SKM-1 (cell line): ENCODE data around the gene CBFB.

Experiments
- DNase-seq: peaks from one replicate; lab custom pipeline; 2025; ENCODE audit not compliant: unreplicated experiment; lab: John Stamatoyannopoulos, UW

CBFB gene

GRCh38 chr16:67016681-67017420 is 12.1 kb upstream of the CBFB start:
- no peak for DNase-seq

- DNase-seq = no peak
Observed at GRCh38 chr16:67017421-67017750, 11.6 kb upstream of the CBFB start.

GRCh38 chr16:67017810-67018488 is 11.0 kb upstream of the CBFB start:
- peak; percentile 87 for DNase-seq

- no peak for DNase-seq
Observed at GRCh38 chr16:67019171-67019570, 9.8 kb upstream of the CBFB start.

- DNase-seq = no peak
Observed at GRCh38 chr16:67021321-67021720, 7.6 kb upstream of the CBFB start.

GRCh38 chr16:67022531-67023214 is 6.3 kb upstream of the CBFB start:
- no peak for DNase-seq

- DNase-seq = no peak
Observed at GRCh38 chr16:67023689-67024088, 5.3 kb upstream of the CBFB start.

- DNase-seq = no peak
Observed at GRCh38 chr16:67024384-67025209, 4.4 kb upstream of the CBFB start.

- DNase-seq = no peak
Observed at GRCh38 chr16:67025210-67025550, 3.8 kb upstream of the CBFB start.

GRCh38 chr16:67026570-67026969 is 2.4 kb upstream of the CBFB start:
- DNase-seq = no peak

- DNase-seq = no peak
Observed at GRCh38 chr16:67027046-67027445, 1.9 kb upstream of the CBFB start.

GRCh38 chr16:67028167-67028695 is 718 bp upstream of the CBFB start:
- no peak for DNase-seq

GRCh38 chr16:67029254-67030096 is 526 bp downstream of the CBFB start:
- DNase-seq = no peak

- no peak for DNase-seq
Observed at GRCh38 chr16:67030221-67030962, 1.4 kb downstream of the CBFB start.

- no peak for DNase-seq
Observed at GRCh38 chr16:67034487-67034886, 5.5 kb downstream of the CBFB start.

- DNase-seq = no peak
Observed at GRCh38 chr16:67035364-67035763, 6.4 kb downstream of the CBFB start.

GRCh38 chr16:67036323-67036741 is 7.4 kb downstream of the CBFB start:
- no peak for DNase-seq

GRCh38 chr16:67039260-67040020 is 10.5 kb downstream of the CBFB start:
- DNase-seq = no peak

GRCh38 chr16:67040166-67040565 is 11.2 kb downstream of the CBFB start:
- DNase-seq = no peak
